SIG-M5 (cell line): ENCODE results near the gene SEPTIN10.

Experiments
- DNase-seq: peaks from one replicate; lab custom pipeline; 2025; lab: John Stamatoyannopoulos, UW

The SEPTIN10 gene

DNA sequence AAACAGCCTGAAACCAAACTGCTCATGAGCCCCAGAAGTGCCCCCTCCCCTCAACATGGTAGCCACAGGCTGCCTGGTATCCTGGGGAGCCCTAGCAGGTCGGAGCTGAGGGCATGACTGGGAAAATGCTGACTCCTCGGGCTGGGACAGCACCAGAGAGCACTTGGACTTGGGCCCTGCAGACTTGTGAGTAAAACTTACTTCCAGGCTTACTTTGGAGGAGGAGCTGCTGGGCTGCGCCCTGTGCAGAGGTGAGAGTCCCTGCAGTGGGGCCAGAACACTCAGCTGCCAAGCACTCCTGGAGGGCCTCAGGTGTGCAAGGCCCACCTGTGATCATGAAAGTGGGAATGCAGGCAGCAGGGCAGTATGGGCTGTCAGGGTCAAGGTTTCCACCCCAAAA, 119.4 kb downstream of the SEPTIN10 start:
- no peak for DNase-seq

DNA sequence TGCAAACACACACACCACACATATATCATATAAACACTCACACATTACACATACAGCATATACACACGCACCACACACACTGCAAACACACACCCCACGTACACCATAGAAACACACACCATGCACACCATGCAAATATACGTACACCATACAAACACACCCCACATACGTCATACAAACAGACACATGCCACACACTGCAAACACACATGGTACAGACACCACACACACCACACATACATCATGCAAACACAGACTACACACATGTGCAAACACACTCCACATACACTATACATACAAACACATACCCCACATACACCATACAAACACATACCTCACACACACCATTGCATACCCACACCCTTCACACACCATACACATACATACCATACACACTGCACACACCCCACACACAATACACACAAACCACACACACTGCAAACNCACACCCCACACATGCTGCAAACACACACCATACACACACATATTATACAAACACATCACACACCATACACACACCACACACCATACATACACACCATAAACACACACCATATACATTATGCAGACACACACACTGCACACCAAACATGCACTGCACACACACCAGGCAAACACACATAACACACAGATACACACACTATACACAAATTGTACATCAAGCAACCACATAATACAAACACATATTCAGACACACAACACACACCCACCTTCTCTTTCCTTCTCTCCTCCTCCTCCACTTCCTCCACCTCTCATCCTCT, 120.4 kb downstream of the SEPTIN10 start:
- no peak for DNase-seq
